Keratinocyte (primary cell): ENCODE data around the gene MADCAM1. TPM values are rescaled to one million over a fixed set of nuclear protein-coding genes. Genes with fewer than 3 reads are reported as not detected.

Experiments
- DNase-seq: peaks from one replicate; pipeline ENCODE4 v3.0.0-alpha.2; 2011; ENCODE audit warnings: low read depth, missing footprints, low spot score
- FAIRE-seq: peaks from 2 replicates; lab custom pipeline; 2011; peaks lifted over from hg19 to GRCh38; lab: Jason Lieb, UNC
- H2AFZ ChIP-seq: 2 replicates; pipeline ENCODE4 v1.6.0; 2012; ENCODE audit warnings: low read length, control low read depth, inconsistent platforms; ENCODE audit not compliant: control insufficient read depth
- H3K27ac ChIP-seq: 2 replicates; pipeline ENCODE4 v1.5.1; 2011; ENCODE audit warnings: low read length; ENCODE audit not compliant: control insufficient read depth, insufficient read depth
- H3K27me3 ChIP-seq: 3 replicates; pipeline ENCODE4 v1.6.0; 2011; ENCODE audit warnings: low read length; ENCODE audit not compliant: control insufficient read depth, insufficient read depth; ENCODE audit errors: extremely low read depth
- H3K36me3 ChIP-seq, 2 experiments: 2 replicates in 1 of 2; 3 replicates in 1 of 2; pipeline ENCODE4 v1.5.1; 2011; ENCODE audit warnings: low read length in 2 of 2, mild to moderate bottlenecking in 1 of 2; ENCODE audit not compliant: control insufficient read depth in 2 of 2, insufficient read depth in 2 of 2; ENCODE audit errors: extremely low read depth in 1 of 2
- H3K4me1 ChIP-seq: 3 replicates; pipeline ENCODE4 v1.5.1; 2011; ENCODE audit warnings: low read length; ENCODE audit not compliant: control insufficient read depth, insufficient read depth; ENCODE audit errors: extremely low read depth
- H3K4me2 ChIP-seq: 3 replicates; pipeline ENCODE4 v1.6.0; 2011; ENCODE audit warnings: low read depth, low read length; ENCODE audit not compliant: control insufficient read depth, insufficient read depth; ENCODE audit errors: extremely low read depth
- H3K4me3 ChIP-seq, 3 experiments: fragments of 200-600 bp in 1 of 3; sonication (generic) in 1 of 3; 2 replicates in 2 of 3; 3 replicates in 1 of 3; pipeline ENCODE4 v1.5.1; 2011 to 2016; ENCODE audit warnings: low read length in 3 of 3, mild to moderate bottlenecking in 3 of 3, control low read depth in 2 of 3, inconsistent platforms in 1 of 3, low read depth in 1 of 3, mixed read lengths in 1 of 3, mixed run types in 1 of 3, moderate library complexity in 1 of 3; ENCODE audit not compliant: control insufficient read depth in 2 of 3, insufficient read depth in 2 of 3; ENCODE audit errors: extremely low read depth in 1 of 3
- H3K79me2 ChIP-seq: 2 replicates; pipeline ENCODE4 v1.6.0; 2012; ENCODE audit warnings: low read length; ENCODE audit not compliant: control insufficient read depth, insufficient read depth
- H3K9ac ChIP-seq: 3 replicates; pipeline ENCODE4 v1.6.0; 2011; ENCODE audit warnings: low read length; ENCODE audit not compliant: control insufficient read depth, insufficient read depth; ENCODE audit errors: extremely low read depth
- H3K9me1 ChIP-seq: 3 replicates; pipeline ENCODE4 v1.6.0; 2011; ENCODE audit warnings: low read length; ENCODE audit not compliant: control insufficient read depth, insufficient read depth; ENCODE audit errors: extremely low read depth
- H3K9me3 ChIP-seq: 2 replicates; pipeline ENCODE4 v1.5.1; 2012; ENCODE audit warnings: low read depth, low read length; ENCODE audit not compliant: control insufficient read depth
- H4K20me1 ChIP-seq: 3 replicates; pipeline ENCODE4 v1.6.0; 2011; ENCODE audit warnings: low read length; ENCODE audit not compliant: control insufficient read depth, insufficient read depth; ENCODE audit errors: extremely low read depth
- CTCF ChIP-seq, 3 experiments: IDR thresholded peaks in 1 of 3; conservative IDR thresholded peaks in 1 of 3; optimal IDR thresholded peaks in 1 of 3; 2 replicates in 2 of 3; 3 replicates in 1 of 3; pipeline versions ENCODE3 to v1.5.1; 2011; ENCODE audit warnings: low read length in 3 of 3, mild to moderate bottlenecking in 3 of 3, moderate library complexity in 2 of 3, control low read depth in 1 of 3, inconsistent platforms in 1 of 3; ENCODE audit not compliant: insufficient read depth in 2 of 3; ENCODE audit errors: extremely low read depth in 1 of 3
- EZH2 ChIP-seq: IDR thresholded peaks from one replicate; pipeline ENCODE4 v1.6.1; 2012; ENCODE audit warnings: inconsistent platforms, mild to moderate bottlenecking, low read length, moderate library complexity
- dilution Hi-C: fragments of 300-500 bp; cut with MboI; formaldehyde crosslinking; loops from one replicate; pipeline ENCODE4 v1.7.0; 2020; ENCODE audit warnings: low sequenced_read_pairs; ENCODE audit not compliant: extremely low pct_ligation_motif_present
- polyA minus RNA-seq, 3 experiments: library from RNA; depleted of rRNA, polyadenylated mRNA; stranded (reverse); fragments of >200 nt; gene quantifications; 1 replicate in 1 of 3; 2 replicates in 1 of 3; 3 replicates in 1 of 3; pipeline ENCODE4 v1.2.3, GENCODE V29; 2011
- polyA plus RNA-seq, 5 experiments: library from polyadenylated mRNA; depleted of rRNA in 3 of 5; stranded (reverse) in 3 of 5; stranded (forward) in 1 of 5; unstranded in 1 of 5; fragments of >200 nt; gene quantifications; 1 replicate in 1 of 5; 2 replicates in 3 of 5; 3 replicates in 1 of 5; pipeline versions ENCODE4 v1.2.1 to v1.2.3, GENCODE V29; 2011 to 2012; ENCODE audit warnings: missing spikeins in 2 of 5, low read depth in 1 of 5, low replicate concordance in 1 of 5

The MADCAM1 gene
- polyA plus RNA-seq (0.05 to 0.12 TPM (median 0.07 TPM) in 3 replicates), polyA minus RNA-seq (not detected in 3 replicates)
- not detected for polyA plus RNA-seq (2011; ENCODE audit: low read depth)
- polyA plus RNA-seq (2011; cell fraction: cytosol; rRNA removed), result not detected in 2 replicates
- 0.24 and 0.65 TPM in 2 replicates for polyA plus RNA-seq (2011; cell fraction: nucleus; rRNA removed)
- polyA plus RNA-seq (2012; ENCODE audit: low replicate concordance), result 0.17 and 0.27 TPM in 2 replicates
- polyA minus RNA-seq (2011; cell fraction: cytosol; rRNA and poly(A)+ RNA removed), result not detected
- not detected in 2 replicates for polyA minus RNA-seq (2011; cell fraction: nucleus; rRNA and poly(A)+ RNA removed)

DNA sequence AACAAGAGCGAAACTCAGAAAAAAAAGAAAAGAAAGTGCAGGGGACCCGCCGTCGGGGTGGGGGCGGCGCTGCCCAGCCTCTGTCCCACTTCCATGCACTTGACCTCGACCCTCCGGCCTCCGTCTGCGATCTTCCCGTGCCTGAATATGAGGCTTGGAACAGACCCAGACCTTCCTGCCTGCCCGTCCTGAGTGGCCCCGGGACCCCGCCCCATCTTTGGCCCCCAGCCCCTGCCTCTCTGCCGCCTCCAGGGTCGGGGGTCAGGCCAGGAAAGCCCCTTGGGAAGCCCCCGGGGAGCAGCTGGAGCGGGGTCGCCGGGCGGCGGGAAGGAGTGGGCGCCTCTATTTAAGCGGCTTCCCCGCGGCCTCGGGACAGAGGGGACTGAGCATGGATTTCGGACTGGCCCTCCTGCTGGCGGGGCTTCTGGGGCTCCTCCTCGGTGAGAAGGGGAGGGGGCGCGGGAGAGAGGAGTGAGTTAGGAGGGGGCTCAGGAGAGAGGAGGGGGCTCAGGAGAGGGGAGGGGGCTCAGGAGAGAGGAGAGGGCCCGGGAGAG is at the start of gene MADCAM1:
Gene MADCAM1 (plus strand): TSS at position 375 of the 554 bp plus-strand sequence. CDS start 14 bp downstream, at position 389.
- Histone ChIP-seq H3K4me1 (no peaks in the 10 kb centered on the region), H4K20me1 (no peaks in the 10 kb centered on the region), H3K27me3 (peaks cover 25% of the 10 kb centered on the region), H3K27ac (no peak within 1 kb of the TSS), H3K4me2 (no peak within 1 kb of the TSS), H2AFZ (no peak within 1 kb of the TSS), H3K9me1 (no peaks in the 10 kb centered on the region), H3K9ac (no peak within 1 kb of the TSS), H3K79me2 (no peaks in the 10 kb centered on the region), H3K36me3 (no peaks in the 10 kb centered on the region), H3K9me3 (no peaks in the 10 kb centered on the region), H3K4me3 (no peak within 1 kb of the TSS)
- TF ChIP-seq CTCF (optimal IDR thresholded peaks at IDR 0.05 in 1 of 3, IDR thresholded peaks at IDR 0.05 in 1 of 3, conservative IDR thresholded peaks at IDR 0.05 in 1 of 3; ENCODE audit: extremely low read depth in 1 of 3, insufficient read depth in 2 of 3, low read length in 3 of 3) (no peak), EZH2 (no peak)
- dilution Hi-C loops, result no loop called here
- DNase-seq (no peak), FAIRE-seq (no peak)

GRCh38 chr19:447064-447426 is 49.2 kb upstream of the MADCAM1 start:
- Histone ChIP-seq H3K4me1 (no peaks in the 10 kb centered on the region), H2AFZ (no peak overlapping the region), H3K9me3 (peaks cover 17% of the 10 kb centered on the region), H3K9ac (no peak overlapping the region), H3K4me3 (no peak overlapping the region), H3K4me2 (no peak overlapping the region), H3K27ac (no peak overlapping the region), H3K9me1 (no peaks in the 10 kb centered on the region), H4K20me1 (no peaks in the 10 kb centered on the region), H3K79me2 (no peaks in the 10 kb centered on the region), H3K36me3 (no peaks in the 10 kb centered on the region), H3K27me3 (no peaks in the 10 kb centered on the region)
- FAIRE-seq (no peak), DNase-seq (no peak)
- dilution Hi-C loops, result no loop called here
- TF ChIP-seq EZH2 (no peak), CTCF (optimal IDR thresholded peaks at IDR 0.05 in 1 of 3, IDR thresholded peaks at IDR 0.05 in 1 of 3, conservative IDR thresholded peaks at IDR 0.05 in 1 of 3; ENCODE audit: extremely low read depth in 1 of 3, insufficient read depth in 2 of 3, low read length in 3 of 3) (no peak)
